Neural cell (in vitro differentiated cells): ENCODE measurements around the gene ASB18.

Source experiments
- EP300 ChIP-seq: fragments of 450-650 bp; conservative IDR thresholded peaks from 2 replicates; pipeline ENCODE4 v1.6.1; 2014; ENCODE audit warnings: antibody characterized with exemption, mild to moderate bottlenecking, moderate library complexity; ENCODE audit not compliant: poor library complexity, severe bottlenecking
- POLR2AphosphoS5 ChIP-seq: IDR thresholded peaks from 2 replicates; pipeline ENCODE4 v1.6.1; 2012
- TAF1 ChIP-seq: IDR thresholded peaks from 2 replicates; pipeline ENCODE4 v1.6.1; 2012; ENCODE audit warnings: low read depth
- TF ChIP-seq, protein P1 (sequence below): fragments of 450-650 bp; IDR thresholded peaks from 2 replicates; pipeline ENCODE4 v1.5.1; 2014; ENCODE audit warnings: antibody characterized with exemption, mild to moderate bottlenecking, moderate library complexity; ENCODE audit not compliant: poor library complexity, severe bottlenecking
- TF ChIP-seq, protein P2 (sequence below): IDR thresholded peaks from 2 replicates; pipeline ENCODE4 v1.6.1; 2012; ENCODE audit warnings: borderline replicate concordance

DNA sequence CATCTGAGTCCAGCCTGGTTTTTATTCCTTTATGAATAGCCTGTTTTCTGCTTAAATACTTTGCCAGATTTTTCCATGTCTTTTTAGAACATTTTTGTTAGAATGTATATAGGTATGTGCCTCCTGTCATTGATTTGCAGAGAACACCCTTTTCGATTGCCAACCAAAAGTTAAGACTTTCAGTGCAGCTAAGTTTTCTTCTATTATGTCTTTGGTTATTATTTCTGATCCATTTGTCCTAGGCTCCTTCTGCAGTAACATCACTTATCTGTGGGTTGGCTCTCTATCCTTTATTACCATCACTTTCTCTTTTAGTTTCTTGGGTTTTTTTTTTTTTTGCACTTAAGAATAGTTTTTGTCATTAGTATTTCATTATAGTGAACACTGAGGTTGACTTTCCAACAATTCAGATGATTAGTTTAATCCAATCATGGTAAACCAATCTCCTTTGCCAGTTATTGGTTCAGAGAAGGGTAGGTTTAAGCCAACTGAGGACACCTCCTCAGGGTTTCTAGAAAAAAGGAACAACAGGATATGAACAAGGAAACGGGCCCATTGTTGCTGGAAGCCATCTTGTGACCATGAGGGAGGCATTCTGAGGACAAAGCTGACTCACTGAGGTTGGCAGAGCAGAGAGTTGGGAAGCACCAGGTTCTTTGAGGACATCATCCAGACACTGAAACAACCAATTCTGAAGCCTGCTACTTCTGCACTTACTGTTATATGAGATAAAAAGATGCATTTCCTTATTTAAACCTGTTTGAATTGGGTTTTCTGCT, 58.1 kb downstream of the ASB18 start:
- TF ChIP-seq, protein P1, sequence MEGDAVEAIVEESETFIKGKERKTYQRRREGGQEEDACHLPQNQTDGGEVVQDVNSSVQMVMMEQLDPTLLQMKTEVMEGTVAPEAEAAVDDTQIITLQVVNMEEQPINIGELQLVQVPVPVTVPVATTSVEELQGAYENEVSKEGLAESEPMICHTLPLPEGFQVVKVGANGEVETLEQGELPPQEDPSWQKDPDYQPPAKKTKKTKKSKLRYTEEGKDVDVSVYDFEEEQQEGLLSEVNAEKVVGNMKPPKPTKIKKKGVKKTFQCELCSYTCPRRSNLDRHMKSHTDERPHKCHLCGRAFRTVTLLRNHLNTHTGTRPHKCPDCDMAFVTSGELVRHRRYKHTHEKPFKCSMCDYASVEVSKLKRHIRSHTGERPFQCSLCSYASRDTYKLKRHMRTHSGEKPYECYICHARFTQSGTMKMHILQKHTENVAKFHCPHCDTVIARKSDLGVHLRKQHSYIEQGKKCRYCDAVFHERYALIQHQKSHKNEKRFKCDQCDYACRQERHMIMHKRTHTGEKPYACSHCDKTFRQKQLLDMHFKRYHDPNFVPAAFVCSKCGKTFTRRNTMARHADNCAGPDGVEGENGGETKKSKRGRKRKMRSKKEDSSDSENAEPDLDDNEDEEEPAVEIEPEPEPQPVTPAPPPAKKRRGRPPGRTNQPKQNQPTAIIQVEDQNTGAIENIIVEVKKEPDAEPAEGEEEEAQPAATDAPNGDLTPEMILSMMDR, result no peak
- TF ChIP-seq, protein P2, sequence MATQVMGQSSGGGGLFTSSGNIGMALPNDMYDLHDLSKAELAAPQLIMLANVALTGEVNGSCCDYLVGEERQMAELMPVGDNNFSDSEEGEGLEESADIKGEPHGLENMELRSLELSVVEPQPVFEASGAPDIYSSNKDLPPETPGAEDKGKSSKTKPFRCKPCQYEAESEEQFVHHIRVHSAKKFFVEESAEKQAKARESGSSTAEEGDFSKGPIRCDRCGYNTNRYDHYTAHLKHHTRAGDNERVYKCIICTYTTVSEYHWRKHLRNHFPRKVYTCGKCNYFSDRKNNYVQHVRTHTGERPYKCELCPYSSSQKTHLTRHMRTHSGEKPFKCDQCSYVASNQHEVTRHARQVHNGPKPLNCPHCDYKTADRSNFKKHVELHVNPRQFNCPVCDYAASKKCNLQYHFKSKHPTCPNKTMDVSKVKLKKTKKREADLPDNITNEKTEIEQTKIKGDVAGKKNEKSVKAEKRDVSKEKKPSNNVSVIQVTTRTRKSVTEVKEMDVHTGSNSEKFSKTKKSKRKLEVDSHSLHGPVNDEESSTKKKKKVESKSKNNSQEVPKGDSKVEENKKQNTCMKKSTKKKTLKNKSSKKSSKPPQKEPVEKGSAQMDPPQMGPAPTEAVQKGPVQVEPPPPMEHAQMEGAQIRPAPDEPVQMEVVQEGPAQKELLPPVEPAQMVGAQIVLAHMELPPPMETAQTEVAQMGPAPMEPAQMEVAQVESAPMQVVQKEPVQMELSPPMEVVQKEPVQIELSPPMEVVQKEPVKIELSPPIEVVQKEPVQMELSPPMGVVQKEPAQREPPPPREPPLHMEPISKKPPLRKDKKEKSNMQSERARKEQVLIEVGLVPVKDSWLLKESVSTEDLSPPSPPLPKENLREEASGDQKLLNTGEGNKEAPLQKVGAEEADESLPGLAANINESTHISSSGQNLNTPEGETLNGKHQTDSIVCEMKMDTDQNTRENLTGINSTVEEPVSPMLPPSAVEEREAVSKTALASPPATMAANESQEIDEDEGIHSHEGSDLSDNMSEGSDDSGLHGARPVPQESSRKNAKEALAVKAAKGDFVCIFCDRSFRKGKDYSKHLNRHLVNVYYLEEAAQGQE, result no peak
- no peak for TF ChIP-seq POLR2AphosphoS5
- no peak for TF ChIP-seq EP300
- TF ChIP-seq TAF1, result no peak
